HG03025 (cell line): Measurements from ENCODE around the gene ZNF24.
A peak's percentile ranks its signal among the peaks of the same experiment; 100 is the strongest.

Experiments
- ATAC-seq: cut with Tn5 transposase; IDR thresholded peaks from one replicate; pipeline ENCODE4 v1.9.1; 2021; ENCODE audit warnings: mild to moderate bottlenecking, moderate library complexity; ENCODE audit not compliant: unreplicated experiment, low FRiP score

ZNF24 gene

DNA sequence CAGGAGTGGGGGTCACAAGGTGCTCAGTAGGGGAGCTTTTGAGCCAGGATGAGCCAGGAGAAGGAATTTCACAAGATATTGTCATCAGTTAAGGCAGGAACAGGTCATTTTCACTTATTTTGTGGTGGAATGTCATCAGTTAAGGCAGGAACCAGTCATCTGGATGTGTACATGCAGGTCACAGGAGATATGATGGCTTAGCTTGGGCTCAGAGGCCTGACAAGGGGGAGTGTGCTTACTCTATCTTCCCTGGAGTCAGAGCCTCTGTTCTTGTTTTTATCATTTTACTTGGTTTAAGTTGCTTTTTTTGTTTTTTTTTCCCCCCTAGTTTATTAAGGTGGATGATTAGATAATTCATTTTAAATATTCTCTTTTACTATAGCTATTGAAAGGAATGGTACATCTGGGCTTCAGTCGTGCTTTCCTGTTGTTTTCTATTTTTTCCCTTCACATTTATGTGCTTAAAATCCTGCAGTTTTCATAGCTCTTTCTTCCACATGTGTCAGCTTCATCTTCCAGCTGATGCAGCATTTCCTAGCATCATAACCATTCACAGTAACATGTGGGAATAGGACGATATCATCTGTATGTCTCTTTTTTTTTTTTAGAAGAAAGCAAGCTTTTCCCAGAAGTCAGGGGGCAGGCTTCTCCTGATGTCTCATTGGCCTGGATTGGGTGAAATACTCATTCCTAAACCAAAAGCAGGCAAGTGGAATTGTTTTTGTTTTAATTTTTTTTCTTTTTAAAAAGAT lies 17.5 kb upstream of the ZNF24 start:
- ATAC-seq = no peak

DNA sequence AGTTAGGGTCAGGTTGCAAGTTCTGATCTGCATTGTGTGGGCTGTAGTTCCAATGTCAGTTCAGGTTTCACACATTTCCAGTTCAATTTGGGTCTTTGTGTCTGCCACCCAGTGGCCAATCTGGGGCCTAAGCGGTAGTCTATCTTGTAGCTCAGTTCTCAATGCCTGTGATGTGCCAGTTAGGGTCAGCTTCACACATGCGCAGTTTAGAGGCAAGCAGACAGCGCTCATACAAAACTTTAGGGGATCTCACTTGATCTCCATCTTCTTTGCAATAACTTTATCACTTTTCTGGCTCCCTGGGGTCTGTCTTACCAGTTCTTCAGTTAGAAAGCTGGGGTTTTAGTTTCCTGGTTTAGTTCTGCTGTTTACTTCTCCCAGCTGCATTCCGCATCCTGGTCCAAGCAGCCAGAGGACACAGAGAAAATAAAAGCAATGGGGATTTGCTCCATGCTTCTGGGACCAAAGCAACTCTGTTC lies 11.0 kb upstream of the ZNF24 start:
- peak; percentile 99 for ATAC-seq

- no peak for ATAC-seq
These were observed 8.6 kb upstream of the ZNF24 start for GRCh38 chr18:35352778-35353177.

GRCh38 chr18:35352283-35352682 lies 8.1 kb upstream of the ZNF24 start:
- no peak for ATAC-seq

DNA sequence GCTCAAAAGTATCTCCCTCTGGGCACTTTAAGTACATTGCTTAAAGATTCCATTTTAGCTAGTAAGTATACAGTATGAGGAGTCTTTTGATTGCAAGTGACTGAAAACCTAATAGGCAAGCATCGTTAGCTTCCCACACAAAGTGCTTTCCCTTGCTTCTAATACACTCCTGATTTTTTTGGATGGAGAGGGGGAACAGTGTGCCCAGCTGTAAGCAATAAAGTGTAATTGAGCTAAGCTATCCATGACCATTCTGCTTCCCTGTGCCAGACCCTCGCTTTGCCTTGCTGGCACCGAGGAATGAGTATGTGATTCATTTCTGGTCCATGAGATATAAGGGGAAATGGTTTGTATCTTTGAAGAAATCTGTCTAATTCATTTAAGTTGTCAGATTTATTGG lies 3.8 kb upstream of the ZNF24 start:
- no peak for ATAC-seq

DNA sequence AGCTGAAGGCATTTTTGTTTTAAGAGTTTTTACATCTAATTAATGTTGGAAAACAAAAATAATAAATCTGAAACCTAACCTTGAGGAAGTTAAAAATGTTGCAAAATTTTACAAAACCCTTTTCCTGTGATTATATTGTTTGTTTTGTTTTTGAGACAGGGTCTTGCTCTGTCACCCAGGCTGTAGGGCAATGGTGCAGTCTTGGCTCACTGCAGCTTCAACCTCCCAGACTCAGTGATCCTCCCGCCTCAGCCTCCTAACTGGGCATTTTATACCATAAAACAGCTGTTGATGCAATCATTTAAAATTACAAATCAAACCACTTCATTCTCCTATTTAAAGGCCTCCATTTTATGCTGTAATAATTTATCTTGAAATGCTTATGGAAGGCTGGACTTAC lies 1.7 kb upstream of the ZNF24 start:
- ATAC-seq = no peak

- ATAC-seq = no peak
These were observed 1.3 kb upstream of the ZNF24 start for GRCh38 chr18:35345460-35345921.

GRCh38 chr18:35344736-35345459 lies 678 bp upstream of the ZNF24 start:
- ATAC-seq = no peak

GRCh38 chr18:35343488-35343935 lies 708 bp downstream of the ZNF24 start:
- ATAC-seq = no peak

DNA sequence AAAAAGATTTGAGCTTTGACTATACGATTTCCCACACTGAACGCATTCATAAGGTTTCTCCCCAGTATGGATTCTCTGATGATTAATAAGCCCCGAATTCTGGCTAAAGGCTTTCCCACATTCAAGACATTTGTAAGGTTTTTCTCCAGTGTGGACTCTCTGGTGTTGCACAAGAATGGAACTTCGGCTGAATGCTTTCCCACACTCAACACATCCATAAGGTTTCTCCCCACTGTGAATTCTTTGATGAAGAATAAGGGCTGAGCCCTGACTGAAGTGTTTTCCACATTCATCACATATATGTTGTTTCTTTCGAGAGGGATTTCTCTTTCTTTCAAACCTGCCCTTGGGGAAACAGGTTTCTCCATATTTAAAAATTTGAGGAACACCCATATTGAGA lies 6.9 kb downstream of the ZNF24 start:
- no peak for ATAC-seq

- ATAC-seq = no peak
These were observed 8.4 kb downstream of the ZNF24 start for GRCh38 chr18:35335866-35336265.

- no peak for ATAC-seq
These were observed 9.4 kb downstream of the ZNF24 start for GRCh38 chr18:35334821-35335220.

DNA sequence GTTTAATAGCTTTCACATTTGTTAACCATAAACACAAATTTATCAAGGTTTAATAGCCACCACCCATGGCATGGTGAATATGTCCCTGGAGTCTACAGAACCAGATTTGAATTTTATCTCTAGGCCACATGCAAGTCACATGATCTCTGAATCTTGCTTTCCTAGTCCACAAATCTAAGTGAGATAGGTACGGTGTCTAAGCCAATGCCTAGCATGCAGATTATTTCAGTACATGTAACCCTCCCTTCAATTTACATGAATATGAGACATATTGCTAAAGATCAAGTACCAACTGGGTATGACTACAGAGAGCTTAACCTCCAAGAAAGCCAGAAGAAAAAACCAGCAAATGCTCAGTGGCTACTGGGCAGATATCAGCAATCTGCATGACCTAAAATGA lies 10.0 kb downstream of the ZNF24 start:
- ATAC-seq = no peak

DNA sequence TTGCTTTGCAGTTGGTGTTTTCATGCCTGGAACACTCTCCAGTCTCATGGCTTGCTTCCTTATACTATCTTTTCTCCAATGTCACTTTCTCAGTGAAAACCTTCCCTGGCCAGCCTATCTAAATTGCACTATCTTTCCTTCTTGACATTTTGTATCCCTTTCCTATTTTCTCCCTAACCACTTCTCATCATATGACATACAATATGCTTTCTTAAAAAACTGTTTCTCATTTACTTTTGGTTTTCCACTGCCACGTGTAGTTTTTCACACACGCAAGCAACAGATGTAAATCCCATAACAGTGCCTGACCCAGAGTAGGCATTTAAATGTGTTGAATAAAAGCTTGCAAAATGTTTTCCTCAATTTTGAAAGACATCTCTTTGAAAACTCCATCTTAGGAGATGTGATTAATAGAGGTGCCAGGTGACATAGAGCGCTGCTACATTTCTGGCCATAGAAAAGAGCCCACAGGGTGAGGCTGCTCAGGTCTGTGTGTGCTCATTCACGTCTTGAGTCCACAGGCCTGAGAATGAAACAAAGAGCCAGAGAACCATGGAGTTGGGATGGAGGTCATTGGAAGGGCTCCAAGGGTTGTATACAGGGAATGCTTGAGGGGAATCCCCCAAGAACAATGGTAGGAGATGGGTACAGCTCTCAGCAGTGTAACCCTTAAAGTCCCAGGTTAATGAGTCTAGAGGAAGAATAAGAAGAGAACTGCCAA lies 12.7 kb downstream of the ZNF24 start:
- ATAC-seq = no peak

DNA sequence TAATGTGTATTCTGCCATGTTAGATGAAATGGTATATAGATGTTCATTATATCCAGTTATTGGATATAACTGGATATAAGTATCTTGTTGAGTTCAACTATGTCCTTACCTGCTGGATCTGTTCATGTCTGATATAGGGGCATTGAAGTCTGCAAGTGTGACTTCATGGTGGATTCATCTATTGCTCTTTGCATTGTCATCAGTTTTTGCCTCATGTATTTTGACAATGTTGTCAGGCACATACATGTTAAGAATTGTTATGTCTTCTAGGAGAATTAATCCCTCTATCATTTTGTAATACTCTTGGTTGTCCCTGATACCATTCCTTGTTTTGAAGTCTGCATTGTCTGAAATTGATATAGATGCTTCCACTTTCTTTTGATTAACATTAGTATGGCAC lies 15.4 kb downstream of the ZNF24 start:
- no peak for ATAC-seq

DNA sequence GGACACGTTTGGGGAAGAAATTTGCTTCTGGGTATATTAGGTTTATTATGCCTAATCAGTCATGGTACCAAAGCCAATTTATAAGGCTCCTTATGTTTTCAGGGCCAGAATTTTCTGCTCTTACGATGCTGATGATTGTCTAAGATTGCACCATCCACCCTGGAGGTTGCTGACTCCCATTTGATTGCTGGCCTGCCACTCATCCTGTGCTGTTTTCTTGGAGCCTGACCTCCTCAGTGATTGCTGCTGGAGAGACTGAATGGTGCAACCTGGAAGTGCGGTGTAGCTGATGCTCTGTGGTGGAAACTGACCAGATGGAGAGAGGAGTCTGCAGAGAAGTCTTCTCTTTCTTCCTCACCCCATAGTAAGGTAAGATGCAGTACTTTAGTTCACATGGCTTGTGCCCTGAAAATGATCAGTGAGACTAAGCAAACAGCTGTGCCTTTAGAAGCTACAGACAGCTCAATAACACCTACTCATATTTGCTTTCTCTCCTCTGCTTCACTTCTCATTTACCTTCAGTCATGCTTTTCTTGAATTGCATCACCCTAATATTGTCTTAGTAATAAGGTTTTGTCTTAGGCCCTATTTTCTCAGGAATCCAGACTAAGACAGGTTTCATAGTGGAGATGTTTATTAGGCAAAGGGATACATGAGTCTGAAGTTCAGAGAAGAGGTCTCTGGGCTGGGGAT lies 17.4 kb downstream of the ZNF24 start:
- no peak for ATAC-seq

GRCh38 chr18:35324926-35325655 lies 19.1 kb downstream of the ZNF24 start:
- ATAC-seq = no peak

GRCh38 chr18:35322486-35323458 lies 21.4 kb downstream of the ZNF24 start:
- no peak for ATAC-seq

- no peak for ATAC-seq
These were observed 32.7 kb downstream of the ZNF24 start for GRCh38 chr18:35311496-35311895.
